K562 (cell line): ENCODE measurements around the gene SPATA25. TPM values are rescaled to one million over a fixed set of nuclear protein-coding genes. Genes with fewer than 3 reads are reported as not detected.
A peak's percentile ranks its signal among the peaks of the same experiment; 100 is the strongest.

Experiments used
- ATF1 ChIP-seq, 2 experiments: fragments of 450-650 bp in 1 of 2; IDR thresholded peaks; 2 replicates each; pipeline ENCODE4 v1.6.1; 2016; ENCODE audit warnings: missing compliant biosample characterization in 1 of 2, missing genetic modification characterization in 1 of 2
- CREB1 ChIP-seq, 2 experiments: sonication (generic) in 1 of 2; formaldehyde crosslinking in 1 of 2; IDR thresholded peaks; 2 replicates each; pipeline versions ENCODE4 v1.6.1 to v1.8.0; 2012 to 2022; ENCODE audit warnings: inconsistent platforms in 1 of 2, mild to moderate bottlenecking in 1 of 2, missing genetic modification reagents in 1 of 2, moderate library complexity in 1 of 2
- CREM ChIP-seq: IDR thresholded peaks from 2 replicates; pipeline ENCODE4 v1.6.1; 2014; ENCODE audit warnings: antibody characterized with exemption, low read depth
- FOS ChIP-seq: IDR thresholded peaks from 3 replicates; pipeline ENCODE4 v1.6.1; 2011; ENCODE audit not compliant: insufficient read length; ENCODE audit errors: extremely low read depth
- HMG20B ChIP-seq: fragments of 250-450 bp; sonication (Bioruptor Pico); IDR thresholded peaks from 2 replicates; pipeline ENCODE4 v1.5.0; 2021; ENCODE audit warnings: mild to moderate bottlenecking
- ILK ChIP-seq: fragments of 450-650 bp; IDR thresholded peaks from 2 replicates; pipeline ENCODE4 v1.6.1; 2016; ENCODE audit warnings: missing genetic modification characterization, low read depth, mild to moderate bottlenecking, missing compliant biosample characterization, moderate library complexity, borderline replicate concordance
- PHF8 ChIP-seq: fragments of 200-600 bp; sonication (generic); IDR thresholded peaks from 2 replicates; pipeline ENCODE4 v1.6.1; 2012; ENCODE audit warnings: mixed run types, mild to moderate bottlenecking, inconsistent platforms, low read length, moderate library complexity, borderline replicate concordance
- POLR2H ChIP-seq: IDR thresholded peaks from 2 replicates; pipeline ENCODE4 v1.6.1; 2016; ENCODE audit warnings: missing genetic modification characterization, low read depth, mild to moderate bottlenecking, control low read depth, missing compliant biosample characterization, moderate library complexity
- RBM25 ChIP-seq: fragments of 200-400 bp; formaldehyde crosslinking; IDR thresholded peaks from 2 replicates; pipeline ENCODE4 v1.6.1; 2018; ENCODE audit warnings: low read length, low read depth, moderate library complexity; ENCODE audit not compliant: severe bottlenecking
- SAFB ChIP-seq: fragments of 200-400 bp; formaldehyde crosslinking; IDR thresholded peaks from 2 replicates; pipeline ENCODE4 v1.6.1; 2017; ENCODE audit warnings: low read depth, low read length, borderline replicate concordance
- SAP30 ChIP-seq: fragments of 200-600 bp; sonication (generic); IDR thresholded peaks from 2 replicates; pipeline ENCODE4 v1.6.1; 2012; ENCODE audit warnings: borderline replicate concordance, low read depth, mild to moderate bottlenecking, moderate library complexity, low read length, control low read depth, inconsistent platforms; ENCODE audit not compliant: insufficient read depth, poor library complexity, severe bottlenecking
- SMARCA4 ChIP-seq: fragments of 450-650 bp; IDR thresholded peaks from 2 replicates; pipeline ENCODE4 v1.6.1; 2016
- TAF1 ChIP-seq: IDR thresholded peaks from 2 replicates; pipeline ENCODE4 v1.6.1; 2011; ENCODE audit warnings: mild to moderate bottlenecking, low read length, moderate library complexity; ENCODE audit not compliant: insufficient read depth, control insufficient read depth, severe bottlenecking; ENCODE audit errors: extremely low read depth
- TARDBP ChIP-seq: fragments of 450-650 bp; IDR thresholded peaks from 2 replicates; pipeline ENCODE4 v1.6.1; 2016
- ZNF165 ChIP-seq: fragments of 250-450 bp; sonication (Bioruptor Pico); IDR thresholded peaks from 2 replicates; pipeline ENCODE4 v1.4.0; 2020; ENCODE audit warnings: borderline replicate concordance
- ZNF175 ChIP-seq: fragments of 200-800 bp; sonication (Bioruptor generic); IDR thresholded peaks from 2 replicates; pipeline ENCODE4 v1.6.1; 2016; ENCODE audit warnings: low read depth, mild to moderate bottlenecking, missing genetic modification characterization, missing compliant biosample characterization
- ZNF197 ChIP-seq: fragments of 200-800 bp; sonication (Bioruptor generic); IDR thresholded peaks from 2 replicates; pipeline ENCODE4 v1.6.1; 2016; ENCODE audit warnings: low read depth, missing genetic modification characterization, missing compliant biosample characterization
- ZNF3 ChIP-seq: fragments of 250-450 bp; sonication (Bioruptor Pico); IDR thresholded peaks from 2 replicates; pipeline ENCODE4 v1.5.0; 2021; ENCODE audit warnings: mild to moderate bottlenecking, moderate library complexity
- ZNF830 ChIP-seq: fragments of 250-450 bp; sonication (Bioruptor Pico); IDR thresholded peaks from 2 replicates; pipeline ENCODE4 v1.5.0; 2021; ENCODE audit warnings: mild to moderate bottlenecking
- polyA plus RNA-seq, 8 experiments: library from polyadenylated mRNA; depleted of rRNA in 4 of 8; stranded (reverse) in 5 of 8; unstranded in 3 of 8; fragments of >200 nt; fragmentation: Nextera tagmentation in 2 of 8; fragmentation: Illumina TruSeq in 1 of 8; extraction: Ambion mirVana in 2 of 8; extraction: Trizol in 1 of 8; gene quantifications; 2 replicates each; pipeline versions ENCODE4 v1.2.1 to v1.2.3, GENCODE V29; 2011 to 2014; ENCODE audit warnings: inconsistent platforms in 1 of 8, missing spikeins in 1 of 8
- total RNA-seq, 7 experiments: library from RNA; depleted of rRNA in 6 of 7; stranded (reverse); fragments of >200 nt in 6 of 7; fragmentation: Illumina TruSeq in 2 of 7; extraction: Trizol in 2 of 7; gene quantifications; 2 replicates each; pipeline versions ENCODE4 v1.2.1 to v1.2.3, GENCODE V29; 2011 to 2021; ENCODE audit warnings: low replicate concordance in 1 of 7
- TF ChIP-seq, protein P1 (sequence below): IDR thresholded peaks from 2 replicates; pipeline ENCODE4 v1.6.1; 2012; ENCODE audit warnings: low read depth, low read length, improper control_type of control experiment, borderline replicate concordance
- TF ChIP-seq, protein P2 (sequence below), 3 experiments: fragments of 200-800 bp in 1 of 3; sonication (Bioruptor generic) in 1 of 3; sonication (generic) in 1 of 3; formaldehyde crosslinking in 1 of 3; IDR thresholded peaks; 2 replicates each; pipeline versions ENCODE4 v1.6.1 to v1.8.0; 2016 to 2022; ENCODE audit warnings: mild to moderate bottlenecking in 2 of 3, missing compliant biosample characterization in 2 of 3, missing genetic modification characterization in 2 of 3, missing genetic modification reagents in 1 of 3

The SPATA25 gene
- total and polyA plus RNA-seq, 9 of the 15 experiments (the other 6 are each of a cell fraction or from before 2014, with no cell fraction given) = 0.21 to 0.95 (median 0.53) TPM; not detected in 3

DNA sequence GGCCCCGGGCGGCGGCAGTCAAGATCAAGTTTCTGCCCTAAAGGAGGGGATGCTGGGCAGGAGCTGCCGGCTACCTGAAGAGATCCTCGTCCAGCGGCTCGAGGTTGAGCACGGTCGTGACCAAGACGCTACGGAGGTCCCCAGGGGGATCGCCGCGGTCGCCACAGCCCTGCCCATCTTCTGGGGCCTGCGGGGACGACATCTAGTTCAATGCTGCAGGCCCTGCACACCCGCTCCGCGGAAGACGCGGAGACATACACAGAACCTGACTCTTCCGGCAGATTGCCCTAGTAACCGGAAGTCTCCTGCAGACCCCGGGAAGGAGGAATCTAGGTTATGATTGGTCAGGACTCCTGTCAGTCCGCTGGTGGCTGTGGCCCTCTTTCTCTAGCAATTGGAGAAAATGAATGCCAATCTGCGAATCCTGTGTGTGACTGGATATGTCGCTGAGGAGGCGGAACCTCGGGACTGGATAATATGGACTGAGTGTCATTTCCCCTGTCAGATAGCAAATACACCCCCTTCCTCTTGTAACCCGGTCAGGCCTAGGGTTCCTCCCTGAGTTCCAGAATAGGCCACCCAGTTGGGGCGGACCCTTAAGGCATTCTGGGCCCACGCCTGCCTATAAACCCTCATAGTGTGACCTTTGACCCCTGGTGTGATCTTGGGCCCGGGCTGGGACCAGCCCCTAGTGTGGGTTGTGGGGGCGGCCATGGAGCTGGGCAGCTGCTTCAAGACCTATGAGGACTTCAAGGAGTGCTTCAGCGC is 30.1 kb downstream of the SPATA25 start, which contains the start of the genes ACOT8 and ZSWIM3 (continued):
- TF ChIP-seq PHF8 (peak; percentile 93; the same call in 1 of the 2 replicates), ZNF3 (CRISPR knock-in tag) (no peak), ILK (no peak), ZNF175 (CRISPR knock-in tag) (0 out of 2 replicates have a peak, but pooled peaks have one; percentile 67), ATF1 (CRISPR knock-in tag; IDR thresholded peaks at IDR 0.05) (no peak), ATF1 (tag; IDR thresholded peaks at IDR 0.05) (peak; percentile 92), POLR2H (tag) (peak; percentile 88), CREM (peak; percentile 70), SMARCA4 (no peak), TARDBP (0 out of 2 replicates have a peak, but pooled peaks have one; percentile 21), TAF1 (peak; percentile 84), SAP30 (peak; percentile 88), CREB1 (IDR thresholded peaks at IDR 0.05) (no peak), CREB1 (CRISPR knock-in tag; IDR thresholded peaks at IDR 0.05) (0 out of 2 replicates have a peak, but pooled peaks have one; percentile 35), ZNF830 (CRISPR knock-in tag) (no peak), FOS (peak; percentile 100), RBM25 (peak; percentile 99), SAFB (no peak), HMG20B (CRISPR knock-in tag) (no peak), ZNF165 (no peak), ZNF197 (CRISPR knock-in tag) (0 out of 2 replicates have a peak, but pooled peaks have one; percentile 24)
- TF ChIP-seq, protein P1, sequence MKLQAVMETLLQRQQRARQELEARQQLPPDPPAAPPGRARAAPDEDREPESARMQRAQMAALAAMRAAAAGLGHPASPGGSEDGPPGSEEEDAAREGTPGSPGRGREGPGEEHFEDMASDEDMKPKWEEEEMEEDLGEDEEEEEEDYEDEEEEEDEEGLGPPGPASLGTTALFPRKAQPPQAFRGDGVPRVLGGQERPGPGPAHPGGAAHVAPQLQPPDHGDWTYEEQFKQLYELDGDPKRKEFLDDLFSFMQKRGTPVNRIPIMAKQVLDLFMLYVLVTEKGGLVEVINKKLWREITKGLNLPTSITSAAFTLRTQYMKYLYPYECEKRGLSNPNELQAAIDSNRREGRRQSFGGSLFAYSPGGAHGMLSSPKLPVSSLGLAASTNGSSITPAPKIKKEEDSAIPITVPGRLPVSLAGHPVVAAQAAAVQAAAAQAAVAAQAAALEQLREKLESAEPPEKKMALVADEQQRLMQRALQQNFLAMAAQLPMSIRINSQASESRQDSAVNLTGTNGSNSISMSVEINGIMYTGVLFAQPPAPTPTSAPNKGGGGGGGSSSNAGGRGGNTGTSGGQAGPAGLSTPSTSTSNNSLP = peak; percentile 99
- TF ChIP-seq, protein P2, sequence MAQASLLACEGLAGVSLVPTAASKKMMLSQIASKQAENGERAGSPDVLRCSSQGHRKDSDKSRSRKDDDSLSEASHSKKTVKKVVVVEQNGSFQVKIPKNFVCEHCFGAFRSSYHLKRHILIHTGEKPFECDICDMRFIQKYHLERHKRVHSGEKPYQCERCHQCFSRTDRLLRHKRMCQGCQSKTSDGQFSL (CRISPR knock-in tag; IDR thresholded peaks at IDR 0.05) = peak; percentile 90; the same call in 1 of the 2 replicates
- TF ChIP-seq, protein P2 (tag; IDR thresholded peaks at IDR 0.05) = no peak
